ENCODE measurements around the gene PTPRG.

Gene PTPRG

GRCh38 chr3:61841111-61841845 lies 279.9 kb downstream of the PTPRG start:
- no peak for DNase-seq

GRCh38 chr3:61841988-61842387 lies 280.6 kb downstream of the PTPRG start:
- DNase-seq = no peak

DNA sequence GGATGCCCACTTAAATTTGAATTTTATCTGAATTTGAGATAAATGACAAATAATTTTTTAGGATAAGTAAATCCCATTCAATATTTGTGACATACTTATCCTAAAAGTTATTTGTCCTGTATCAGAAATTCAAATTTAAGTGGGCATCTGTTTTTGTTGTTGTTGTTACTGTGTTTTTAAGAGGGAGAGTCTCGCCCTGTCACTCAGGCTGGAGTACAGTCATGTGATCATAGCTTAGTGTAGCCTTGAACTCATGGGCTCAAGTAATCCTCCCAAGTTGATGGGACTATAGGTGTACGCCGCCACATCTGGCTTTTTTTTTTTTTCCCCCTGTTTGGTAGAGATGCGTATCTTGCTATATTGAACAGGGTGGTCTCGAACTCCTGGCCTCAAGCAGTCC lies 283.0 kb downstream of the PTPRG start:
- no peak for DNase-seq

DNA sequence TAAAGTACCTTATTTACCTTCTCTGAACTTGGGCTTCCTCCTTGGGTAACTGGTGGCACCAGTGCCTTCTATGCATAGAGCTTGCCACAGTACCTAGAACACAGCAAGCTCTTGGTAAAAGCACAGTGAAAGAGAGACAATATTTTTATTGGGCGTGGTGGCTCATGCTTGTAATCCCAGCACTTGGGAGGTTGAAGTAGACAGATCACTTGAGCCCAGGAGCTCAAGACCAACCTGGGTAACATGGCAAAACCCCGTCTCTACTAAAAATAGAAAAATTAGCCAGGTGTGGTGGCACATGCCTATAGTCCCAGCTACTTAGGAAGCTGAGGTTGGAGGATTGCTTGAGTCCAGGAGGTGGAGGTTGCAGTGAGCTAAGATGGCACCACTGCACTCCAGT lies 285.1 kb downstream of the PTPRG start:
- no peak for DNase-seq

- DNase-seq = no peak
Observed at GRCh38 chr3:61847784-61848462, 286.6 kb downstream of the PTPRG start.

- no peak for DNase-seq
Observed at GRCh38 chr3:61848885-61849284, 287.5 kb downstream of the PTPRG start.

DNA sequence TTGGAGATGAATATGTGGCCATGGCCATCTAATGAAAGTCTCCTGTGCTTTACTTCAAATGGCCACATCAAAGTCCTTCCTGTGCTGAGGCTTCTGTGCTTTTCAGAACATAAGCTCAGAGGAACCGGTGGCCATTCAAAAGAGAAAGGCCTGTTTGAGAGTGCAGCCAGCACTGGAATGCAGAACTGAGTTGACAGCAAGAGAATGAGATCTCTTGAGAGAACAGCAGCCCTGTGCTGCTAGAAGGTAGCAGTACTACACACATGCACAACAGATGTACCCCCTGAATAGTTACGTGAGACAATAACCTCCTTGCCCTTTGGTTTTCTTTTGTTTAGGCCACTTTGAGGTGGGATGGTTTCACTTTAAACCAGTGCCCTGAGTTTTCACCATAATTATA lies 292.5 kb downstream of the PTPRG start:
- DNase-seq = no peak

DNA sequence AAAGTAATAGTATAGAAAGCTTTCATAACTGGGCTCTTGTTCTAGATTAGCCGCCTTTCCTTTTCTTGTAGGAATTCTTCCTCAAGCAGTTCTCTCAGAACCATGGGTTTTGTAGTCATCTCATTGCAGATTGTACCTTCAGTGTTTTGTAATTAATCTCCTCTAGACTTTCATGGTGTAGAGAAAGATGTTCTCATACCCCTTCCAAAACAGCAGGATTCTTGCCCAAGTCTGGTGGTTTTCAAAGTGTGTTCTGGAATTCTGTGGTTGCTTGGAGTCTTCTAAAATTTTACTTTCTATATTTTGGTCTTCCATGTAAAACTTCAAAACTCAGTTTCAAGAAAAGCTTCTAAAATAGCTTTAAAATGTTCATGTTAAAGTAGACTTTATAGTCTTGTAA lies 293.8 kb downstream of the PTPRG start:
- no peak for DNase-seq

- no peak for DNase-seq
Observed at GRCh38 chr3:61857297-61857696, 295.9 kb downstream of the PTPRG start.

DNA sequence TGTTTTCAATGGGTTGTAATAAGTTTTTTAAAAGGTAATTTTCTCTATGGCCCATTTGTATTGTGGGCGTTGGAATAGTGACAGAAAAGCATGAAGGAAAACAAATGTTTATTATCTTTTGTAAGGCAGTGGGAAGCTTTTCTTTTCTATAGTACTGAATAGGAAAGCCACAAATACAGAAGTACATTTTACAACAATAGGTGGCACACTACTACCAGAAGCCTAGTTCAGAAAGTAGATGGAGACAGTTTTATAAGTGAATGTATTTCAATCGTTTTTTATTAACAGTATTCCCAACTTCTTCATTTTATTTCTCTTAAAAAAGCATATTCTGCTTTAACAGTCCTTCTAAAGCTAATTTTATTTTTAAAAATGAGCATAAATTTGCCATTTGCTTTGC lies 296.7 kb downstream of the PTPRG start:
- DNase-seq = no peak

GRCh38 chr3:61861410-61861809 lies 300.0 kb downstream of the PTPRG start:
- no peak for DNase-seq

GRCh38 chr3:61862614-61863289 lies 301.4 kb downstream of the PTPRG start:
- no peak for DNase-seq

GRCh38 chr3:61863579-61863978 lies 302.2 kb downstream of the PTPRG start:
- no peak for DNase-seq

GRCh38 chr3:61864886-61865285 lies 303.5 kb downstream of the PTPRG start:
- DNase-seq = no peak

- DNase-seq = no peak
Observed at GRCh38 chr3:61865466-61866152, 304.2 kb downstream of the PTPRG start.

GRCh38 chr3:61866153-61866542 lies 304.8 kb downstream of the PTPRG start:
- no peak for DNase-seq

DNA sequence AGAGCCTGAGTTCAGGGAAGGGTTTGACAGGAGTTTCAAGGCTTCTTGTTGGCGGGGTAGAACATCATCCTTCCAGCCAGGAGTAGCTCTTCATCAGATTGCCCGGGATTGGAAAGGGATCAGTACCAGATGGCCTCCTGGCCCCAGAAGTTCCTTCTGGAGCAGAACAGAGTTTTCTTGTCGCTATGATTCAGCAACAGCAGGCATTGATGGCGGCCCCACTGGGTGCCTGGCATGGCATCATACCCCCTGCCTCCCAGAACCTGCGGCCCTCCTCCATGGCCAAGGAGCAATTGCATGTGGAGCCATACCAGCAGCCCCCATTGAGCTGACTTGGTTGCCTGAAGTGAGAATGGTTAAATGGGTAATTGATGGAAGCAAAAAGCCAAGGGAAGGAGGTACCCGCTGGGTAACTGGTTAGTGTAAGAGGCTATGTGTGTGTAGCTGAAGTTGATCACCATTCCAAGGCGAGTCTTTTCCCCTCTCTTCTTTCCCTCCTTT lies 305.6 kb downstream of the PTPRG start:
- DNase-seq = no peak

- DNase-seq = no peak
Observed at GRCh38 chr3:61868499-61868898, 307.1 kb downstream of the PTPRG start.

GRCh38 chr3:61869371-61869770 lies 308.0 kb downstream of the PTPRG start:
- no peak for DNase-seq

DNA sequence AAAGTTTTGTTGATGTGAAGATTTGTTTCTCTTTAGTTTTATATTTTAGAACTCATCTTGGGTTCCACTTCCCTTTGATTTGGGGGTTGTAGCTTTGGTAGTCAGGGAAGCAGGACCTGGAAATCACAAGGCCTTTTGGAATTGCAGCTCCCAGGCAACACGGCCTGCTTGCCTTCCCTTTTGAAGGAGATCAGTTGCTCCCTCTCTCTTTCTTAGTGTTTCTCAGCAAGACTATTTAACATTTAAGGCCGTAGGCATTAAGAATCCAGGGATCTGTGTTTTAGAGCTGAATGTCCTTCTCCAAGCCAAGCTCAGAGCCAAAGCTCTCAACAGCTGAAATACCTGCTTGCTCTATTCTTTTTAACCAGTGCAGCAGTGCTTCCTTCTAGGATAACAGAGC lies 310.3 kb downstream of the PTPRG start:
- no peak for DNase-seq

DNA sequence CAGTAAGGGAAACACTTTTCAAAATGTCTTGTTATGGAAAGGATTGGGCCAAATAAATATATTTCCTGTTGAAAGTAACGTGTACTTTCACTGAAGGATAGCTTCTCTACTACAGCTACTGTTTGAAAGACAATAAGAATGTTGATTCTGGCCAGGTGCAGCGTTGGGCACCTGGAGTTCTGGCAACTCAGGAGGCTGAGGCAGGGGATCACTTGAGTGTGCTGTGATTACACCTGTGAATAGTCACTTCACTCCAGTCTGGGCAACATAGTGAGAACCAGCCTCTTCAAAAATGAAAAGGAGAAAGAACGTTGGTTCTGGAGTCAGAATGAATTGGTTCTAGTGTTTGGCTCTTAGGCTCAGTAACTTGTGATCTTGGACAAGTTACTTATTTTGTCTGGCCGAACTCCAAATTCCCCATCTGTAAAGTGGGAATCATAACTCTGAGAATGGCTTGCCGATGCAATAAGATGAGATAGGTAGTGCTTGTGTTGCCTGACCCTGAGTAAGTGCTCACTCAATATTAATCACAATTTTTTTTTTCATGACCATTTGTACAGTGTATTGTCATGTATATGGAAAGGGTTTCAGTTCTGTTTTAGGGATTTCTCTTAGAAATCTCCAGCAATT lies 310.8 kb downstream of the PTPRG start:
- no peak for DNase-seq

DNA sequence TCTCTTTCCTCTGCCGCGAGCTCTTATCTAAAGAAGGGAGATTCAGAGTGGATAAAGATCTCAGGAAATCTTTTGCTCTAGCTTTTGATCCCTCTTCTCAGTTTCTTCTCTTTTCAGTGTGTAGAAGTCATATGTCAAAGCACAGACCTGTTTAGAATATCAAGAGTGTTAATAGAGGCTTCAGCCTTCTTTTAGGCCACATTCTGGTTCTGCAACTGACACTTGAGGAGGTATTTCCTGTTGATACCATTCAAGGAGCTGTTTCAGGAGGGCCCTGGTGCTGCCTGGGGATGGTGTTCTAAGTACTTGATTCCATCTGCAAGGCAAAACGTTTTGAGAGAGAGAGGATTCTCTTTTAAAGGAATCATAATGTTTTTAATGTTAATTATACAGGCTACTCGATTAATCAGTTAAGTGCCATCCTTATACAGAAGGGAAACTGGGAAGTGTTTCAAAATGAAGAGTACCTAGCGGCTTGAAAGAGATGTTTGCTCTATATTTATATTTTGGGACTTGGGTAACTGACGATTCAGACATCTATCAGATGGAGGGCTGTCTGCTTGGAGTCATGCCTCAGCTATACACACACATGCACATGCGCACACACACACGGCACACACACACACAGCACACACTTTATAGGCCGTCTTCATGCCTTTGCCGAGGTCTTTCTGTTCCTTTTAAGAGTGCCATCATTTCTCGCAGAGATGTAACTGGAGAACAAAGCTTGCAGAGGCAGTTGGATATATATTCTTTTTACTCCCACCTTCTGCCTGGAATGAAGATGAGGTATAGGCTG lies 313.9 kb downstream of the PTPRG start:
- DNase-seq = no peak

Data from activated effector memory CD4-positive, alpha-beta T cell treated with Interleukin-2 at 50 U/mL for 16 hours (primary cell).